Measurements from ENCODE around the gene DCLRE1B.
A peak's percentile ranks its signal among the peaks of the same experiment; 100 is the strongest.

The DCLRE1B gene

DNA sequence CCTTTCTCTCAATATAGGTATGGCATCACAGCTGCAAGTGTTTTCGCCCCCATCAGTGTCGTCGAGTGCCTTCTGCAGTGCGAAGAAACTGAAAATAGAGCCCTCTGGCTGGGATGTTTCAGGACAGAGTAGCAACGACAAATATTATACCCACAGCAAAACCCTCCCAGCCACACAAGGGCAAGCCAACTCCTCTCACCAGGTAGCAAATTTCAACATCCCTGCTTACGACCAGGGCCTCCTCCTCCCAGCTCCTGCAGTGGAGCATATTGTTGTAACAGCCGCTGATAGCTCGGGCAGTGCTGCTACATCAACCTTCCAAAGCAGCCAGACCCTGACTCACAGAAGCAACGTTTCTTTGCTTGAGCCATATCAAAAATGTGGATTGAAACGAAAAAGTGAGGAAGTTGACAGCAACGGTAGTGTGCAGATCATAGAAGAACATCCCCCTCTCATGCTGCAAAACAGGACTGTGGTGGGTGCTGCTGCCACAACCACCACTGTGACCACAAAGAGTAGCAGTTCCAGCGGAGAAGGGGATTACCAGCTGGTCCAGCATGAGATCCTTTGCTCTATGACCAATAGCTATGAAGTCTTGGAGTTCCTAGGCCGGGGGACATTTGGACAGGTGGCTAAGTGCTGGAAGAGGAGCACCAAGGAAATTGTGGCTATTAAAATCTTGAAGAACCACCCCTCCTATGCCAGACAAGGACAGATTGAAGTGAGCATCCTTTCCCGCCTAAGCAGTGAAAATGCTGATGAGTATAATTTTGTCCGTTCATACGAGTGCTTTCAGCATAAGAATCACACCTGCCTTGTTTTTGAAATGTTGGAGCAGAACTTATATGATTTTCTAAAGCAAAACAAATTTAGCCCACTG is 35.5 kb downstream of the DCLRE1B start:
- H3K27me3 ChIP-seq (replicated peaks; ENCODE audit: control insufficient read depth, insufficient read depth, low read length): no peaks in the 10 kb centered on the region
- H3K36me3 ChIP-seq (ENCODE audit: control insufficient read depth, insufficient read depth, low read length): peaks cover 4% of the 10 kb centered on the region
- no peak overlapping the region for H3K4me3 ChIP-seq (replicated peaks; ENCODE audit: low read depth, low read length)
- TF ChIP-seq, protein P1, sequence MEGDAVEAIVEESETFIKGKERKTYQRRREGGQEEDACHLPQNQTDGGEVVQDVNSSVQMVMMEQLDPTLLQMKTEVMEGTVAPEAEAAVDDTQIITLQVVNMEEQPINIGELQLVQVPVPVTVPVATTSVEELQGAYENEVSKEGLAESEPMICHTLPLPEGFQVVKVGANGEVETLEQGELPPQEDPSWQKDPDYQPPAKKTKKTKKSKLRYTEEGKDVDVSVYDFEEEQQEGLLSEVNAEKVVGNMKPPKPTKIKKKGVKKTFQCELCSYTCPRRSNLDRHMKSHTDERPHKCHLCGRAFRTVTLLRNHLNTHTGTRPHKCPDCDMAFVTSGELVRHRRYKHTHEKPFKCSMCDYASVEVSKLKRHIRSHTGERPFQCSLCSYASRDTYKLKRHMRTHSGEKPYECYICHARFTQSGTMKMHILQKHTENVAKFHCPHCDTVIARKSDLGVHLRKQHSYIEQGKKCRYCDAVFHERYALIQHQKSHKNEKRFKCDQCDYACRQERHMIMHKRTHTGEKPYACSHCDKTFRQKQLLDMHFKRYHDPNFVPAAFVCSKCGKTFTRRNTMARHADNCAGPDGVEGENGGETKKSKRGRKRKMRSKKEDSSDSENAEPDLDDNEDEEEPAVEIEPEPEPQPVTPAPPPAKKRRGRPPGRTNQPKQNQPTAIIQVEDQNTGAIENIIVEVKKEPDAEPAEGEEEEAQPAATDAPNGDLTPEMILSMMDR (IDR thresholded peaks at IDR 0.05; ENCODE audit: insufficient read depth, low read length, poor library complexity, severe bottlenecking): no peak
- DNase-seq (ENCODE audit: extremely low read depth, insufficient read length): peak; percentile 36

DNA sequence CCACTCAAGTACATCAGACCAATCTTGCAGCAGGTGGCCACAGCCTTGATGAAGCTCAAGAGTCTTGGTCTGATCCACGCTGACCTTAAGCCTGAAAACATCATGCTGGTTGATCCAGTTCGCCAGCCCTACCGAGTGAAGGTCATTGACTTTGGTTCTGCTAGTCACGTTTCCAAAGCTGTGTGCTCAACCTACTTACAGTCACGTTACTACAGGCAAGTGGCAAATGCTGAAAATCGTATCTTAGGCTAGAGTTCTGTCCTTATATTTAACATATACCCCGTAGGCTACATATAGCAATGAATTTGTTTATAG is 36.1 kb downstream of the DCLRE1B start:
- Histone ChIP-seq H3K36me3 (ENCODE audit: control insufficient read depth, insufficient read depth, low read length) (peaks cover 4% of the 10 kb centered on the region), H3K4me3 (replicated peaks; ENCODE audit: low read depth, low read length) (no peak overlapping the region), H3K27me3 (replicated peaks; ENCODE audit: control insufficient read depth, insufficient read depth, low read length) (no peaks in the 10 kb centered on the region)
- TF ChIP-seq, protein P1 (IDR thresholded peaks at IDR 0.05; ENCODE audit: insufficient read depth, low read length, poor library complexity, severe bottlenecking): no peak
- DNase-seq (ENCODE audit: extremely low read depth, insufficient read length): no peak

DNA sequence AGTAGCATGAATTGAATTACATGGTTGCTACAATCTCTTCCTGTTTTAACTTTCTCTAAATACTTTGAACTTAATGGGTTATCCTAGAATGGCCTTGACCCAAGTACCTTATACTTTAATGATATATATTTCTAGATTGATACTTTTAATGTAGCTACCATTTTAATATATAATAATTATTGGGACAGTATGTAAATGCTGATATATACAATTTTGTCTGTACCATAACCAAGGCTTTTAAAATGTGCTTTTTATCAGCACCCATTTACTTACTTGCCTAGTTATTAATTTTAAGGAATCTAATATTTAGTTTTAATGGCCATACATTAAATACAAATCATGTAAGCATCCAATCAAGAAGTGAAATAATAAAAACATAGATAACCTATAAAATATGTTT is 37.4 kb downstream of the DCLRE1B start:
- Histone ChIP-seq H3K4me3 (replicated peaks; ENCODE audit: low read depth, low read length) (no peak overlapping the region), H3K36me3 (ENCODE audit: control insufficient read depth, insufficient read depth, low read length) (peaks cover 4% of the 10 kb centered on the region), H3K27me3 (replicated peaks; ENCODE audit: control insufficient read depth, insufficient read depth, low read length) (no peaks in the 10 kb centered on the region)
- DNase-seq (ENCODE audit: extremely low read depth, insufficient read length): no peak
- TF ChIP-seq, protein P1 (IDR thresholded peaks at IDR 0.05; ENCODE audit: insufficient read depth, low read length, poor library complexity, severe bottlenecking): no peak

DNA sequence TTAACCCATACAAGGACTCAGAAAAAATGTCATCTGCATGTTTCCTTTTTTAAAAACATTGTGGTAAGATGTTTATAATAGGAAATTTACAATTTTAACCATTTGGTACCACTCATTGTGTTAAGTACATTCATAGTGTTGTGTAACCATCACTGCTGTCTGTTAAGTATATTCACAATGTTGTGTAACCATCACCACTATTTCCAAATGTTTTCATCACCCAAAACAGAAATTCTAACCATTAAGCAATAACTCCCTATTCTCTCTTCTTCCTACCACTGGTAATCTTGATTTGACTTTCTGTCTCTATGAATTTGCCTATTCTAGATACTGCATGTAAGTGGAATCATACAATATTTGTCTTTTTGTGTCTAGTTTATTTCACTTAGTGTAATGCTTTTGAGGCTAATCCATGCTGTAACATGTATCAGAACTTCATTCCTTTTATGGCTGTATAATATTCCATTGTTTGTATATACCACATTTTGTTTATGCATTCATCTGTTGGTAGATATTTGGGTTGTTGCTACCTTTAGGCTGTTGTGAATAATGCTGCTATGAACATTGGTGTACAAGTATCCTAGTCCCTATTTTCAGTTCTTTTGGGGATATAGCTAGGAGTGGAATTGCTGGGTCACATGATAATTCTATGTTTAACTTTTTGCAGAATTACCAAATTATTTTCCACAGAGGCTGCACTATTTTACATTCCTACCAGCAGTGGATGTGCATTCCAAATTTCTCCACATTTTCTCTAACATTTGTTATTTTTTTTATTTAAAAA is 38.1 kb downstream of the DCLRE1B start:
- no peak for DNase-seq (ENCODE audit: extremely low read depth, insufficient read length)

DNA sequence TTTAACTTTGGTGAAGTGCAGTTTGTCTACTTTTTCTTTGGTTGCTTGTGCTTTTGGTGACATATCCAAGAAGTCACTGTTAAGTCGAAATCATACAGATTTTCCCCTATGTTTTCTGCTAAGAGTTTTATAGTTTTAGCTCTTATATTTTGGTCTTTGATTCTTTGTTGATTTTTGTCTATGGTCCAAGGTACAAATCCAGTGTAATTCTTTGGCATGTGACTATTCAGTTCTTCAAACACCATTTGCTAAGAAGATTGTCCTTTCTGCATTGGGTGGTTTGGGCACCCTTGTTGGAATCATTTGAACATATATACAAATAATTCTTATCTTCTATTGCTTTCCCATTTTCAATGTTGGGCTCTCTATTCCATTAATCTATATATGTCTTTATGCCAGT is 40.2 kb downstream of the DCLRE1B start:
- TF ChIP-seq, protein P1 (IDR thresholded peaks at IDR 0.05; ENCODE audit: insufficient read depth, low read length, poor library complexity, severe bottlenecking): no peak
- peaks cover 3% of the 10 kb centered on the region for H3K36me3 ChIP-seq (ENCODE audit: control insufficient read depth, insufficient read depth, low read length)
- H3K27me3 ChIP-seq (replicated peaks; ENCODE audit: control insufficient read depth, insufficient read depth, low read length): no peaks in the 10 kb centered on the region
- DNase-seq (ENCODE audit: extremely low read depth, insufficient read length): no peak
- no peak overlapping the region for H3K4me3 ChIP-seq (replicated peaks; ENCODE audit: low read depth, low read length)

More for the DNA sequence above, 38.1 kb downstream of the DCLRE1B start:
- TF ChIP-seq, protein P1 (IDR thresholded peaks at IDR 0.05; ENCODE audit: insufficient read depth, low read length, poor library complexity, severe bottlenecking): no peak
- peaks cover 4% of the 10 kb centered on the region for H3K36me3 ChIP-seq (ENCODE audit: control insufficient read depth, insufficient read depth, low read length)
- H3K4me3 ChIP-seq (replicated peaks; ENCODE audit: low read depth, low read length): no peak overlapping the region
- H3K27me3 ChIP-seq (replicated peaks; ENCODE audit: control insufficient read depth, insufficient read depth, low read length): no peaks in the 10 kb centered on the region

All from GM06990 (cell line).